Adrenal gland (tissue), 19 donors: ENCODE measurements around the gene RPS19. TPM values are rescaled to one million over a fixed set of nuclear protein-coding genes. Genes with fewer than 3 reads are reported as not detected.
A peak's percentile ranks its signal among the peaks of the same experiment; 100 is the strongest.

Experiments used
- DNase-seq, 7 donors: peaks; one replicate each; pipeline ENCODE4 v3.0.0-alpha.2; 2019 to 2020
- H3K27ac ChIP-seq, 5 donors: fragments of 200-600 bp; sonication (generic) in 4 of 5; 1 replicate in 3 of 5; 2 replicates in 2 of 5; pipeline versions ENCODE4 v1.5.1 to v1.8.0; 2016 to 2020; ENCODE audit warnings: mild to moderate bottlenecking in 1 of 5
- H3K27me3 ChIP-seq: fragments of 200-600 bp; 2 replicates; pipeline ENCODE4 v1.8.0; 2021
- H3K36me3 ChIP-seq, 2 donors: fragments of 200-600 bp; replicated peaks in 1 of 2; 1 replicate in 1 of 2; 2 replicates in 1 of 2; pipeline versions ENCODE4 v1.5.1 to v1.8.0; 2018 to 2022
- H3K4me1 ChIP-seq, 2 donors: fragments of 200-600 bp; replicated peaks in 1 of 2; 1 replicate in 1 of 2; 2 replicates in 1 of 2; pipeline versions ENCODE4 v1.5.1 to v1.8.0; 2018 to 2021
- H3K4me3 ChIP-seq, 4 donors: fragments of 200-600 bp; sonication (generic) in 3 of 4; one replicate each; pipeline ENCODE4 v1.5.1; 2016 to 2018
- H3K9me3 ChIP-seq, 3 donors: fragments of 200-600 bp; sonication (generic) in 1 of 3; replicated peaks in 1 of 3; 1 replicate in 2 of 3; 2 replicates in 1 of 3; pipeline versions ENCODE4 v1.5.1 to v1.8.0; 2016 to 2021
- POLR2A ChIP-seq, 2 donors: fragments of 450-650 bp; IDR thresholded peaks; one replicate each; pipeline ENCODE4 v1.6.1; 2017; ENCODE audit warnings: antibody characterized with exemption in 2 of 2, mild to moderate bottlenecking in 2 of 2, moderate library complexity in 1 of 2
- WGBS, 4 donors: extraction: QIAGEN DNeasy Blood & Tissue Kit in 2 of 4; methylation state at CpG; one replicate each; pipeline versions ENCODE4 v1.1.5 to v1.1.7; 2013 to 2017; 5-methylcytosine and 5-hydroxymethylcytosine counted together
- intact Hi-C, 2 donors: fragments of 100-400 bp; cut with DNase I; formaldehyde crosslinking; loops; one replicate each; pipeline versions ENCODE4 v1.14.1 to v1.15.0; 2022 to 2023
- long read RNA-seq, 10 donors: library from polyadenylated mRNA in 3 of 10; unstranded in 2 of 10; stranded (forward) in 1 of 10; transcript quantifications; one replicate each; pipeline ENCODE4 v2.0.0 and lab custom pipeline, GENCODE V29; 2021 to 2026
- polyA plus RNA-seq, 3 donors: library from polyadenylated mRNA; stranded (reverse); fragments of 200-250 nt in 2 of 3; fragments of 350-450 nt in 1 of 3; fragmentation: Illumina TruSeq in 1 of 3; extraction: RNeasy Lipid Tissue Mini Kit (QIAGEN cat#74804) in 1 of 3; gene quantifications; one replicate each; pipeline ENCODE4 v1.2.3, GENCODE V29; 2013 to 2014
- total RNA-seq, 9 donors: library from RNA; depleted of rRNA in 4 of 9; stranded (reverse); fragments of >200 nt in 4 of 9; fragments of 120-200 nt in 1 of 9; fragmentation: NEBNext Ultra II Directional in 1 of 9; extraction: Animal tissue kit (Norgen Biotek cat#: 25700) in 1 of 9; gene quantifications; one replicate each; pipeline versions ENCODE4 v1.1.0 to v1.2.4, GENCODE V29; 2013 to 2023
- TF ChIP-seq, protein P1 (sequence below), 6 experiments: fragments of 450-650 bp in 4 of 6; fragments of 200-600 bp in 2 of 6; sonication (generic) in 1 of 6; IDR thresholded peaks; 1 replicate in 5 of 6; 2 replicates in 1 of 6; pipeline versions ENCODE4 v1.5.1 to v1.8.0; 2016 to 2021; ENCODE audit warnings: antibody characterized with exemption in 6 of 6, mild to moderate bottlenecking in 2 of 6, moderate library complexity in 1 of 6
- donor health status: healthy with polysubstance abuse.
- donor health status: Bipolar disorder and iron deficiency.
- donor health status: DM: yes; HTN: yes; CAD: no.
- donor health status: DM: no; HTN: no; CAD: no.
- donor health status: DM: no; HTN: no; CAD: no.
- donor health status: DM: yes; HTN: yes; CAD: no.

Gene RPS19
- total RNA-seq (1,000 to 10,000 TPM in 6 of 9 donors, 100 to 1,000 TPM in 3; 418 to 2,240 (median 1,254) TPM), polyA plus RNA-seq (1,000 to 10,000 TPM in 2 of 3 donors, 100 to 1,000 TPM in 1; 534 to 3,405 (median 2,394) TPM)
- long read RNA-seq, donor 1, transcript RPS19-207 (6 exons, 668 nt) = minor isoform, 6 of 1,060 reads
- long read RNA-seq, donor 1, transcript RPS19-206 (6 exons, 2,359 nt) = major isoform, 717 of 1,060 reads
- long read RNA-seq, donor 1, partial matches to known transcripts = 325 of 1,060 reads
- long read RNA-seq, donor 1, other reads (novel, unspliced or antisense) = 6 of 1,060 reads
- long read RNA-seq, donor 2, transcript RPS19-206 (6 exons, 2,359 nt) = major isoform, 519 of 802 reads
- long read RNA-seq, donor 2, partial matches to known transcripts = 277 of 802 reads
- long read RNA-seq, donor 2, other reads (novel, unspliced or antisense) = 0 of 802 reads
- long read RNA-seq, donor 3, transcript RPS19-206 (6 exons, 2,359 nt) = major isoform, 435 of 712 reads
- long read RNA-seq, donor 3, partial matches to known transcripts = 268 of 712 reads
- long read RNA-seq, donor 3, other reads (novel, unspliced or antisense) = 0 of 712 reads
- long read RNA-seq, donor 4, transcript RPS19-206 (6 exons, 2,359 nt) = major isoform, 1,174 of 1,303 reads
- long read RNA-seq, donor 4, partial matches to known transcripts = 120 of 1,303 reads
- long read RNA-seq, donor 4, other reads (novel, unspliced or antisense) = 6 of 1,303 reads
- long read RNA-seq, donor 5, transcript RPS19-206 (6 exons, 2,359 nt) = major isoform, 829 of 890 reads
- long read RNA-seq, donor 5, transcript RPS19-202 (6 exons, 526 nt) = minor isoform, 6 of 890 reads
- long read RNA-seq, donor 5, partial matches to known transcripts = 48 of 890 reads
- long read RNA-seq, donor 5, other reads (novel, unspliced or antisense) = 4 of 890 reads
- long read RNA-seq, donor 6, transcript RPS19-206 (6 exons, 2,359 nt) = major isoform, 1,664 of 1,848 reads
- long read RNA-seq, donor 6, transcript RPS19-202 (6 exons, 526 nt) = minor isoform, 7 of 1,848 reads
- long read RNA-seq, donor 6, partial matches to known transcripts = 168 of 1,848 reads
- long read RNA-seq, donor 6, other reads (novel, unspliced or antisense) = 8 of 1,848 reads
- long read RNA-seq, donor 7, transcript RPS19-206 (6 exons, 2,359 nt) = major isoform, 432 of 672 reads
- long read RNA-seq, donor 7, partial matches to known transcripts = 237 of 672 reads
- long read RNA-seq, donor 7, other reads (novel, unspliced or antisense) = 0 of 672 reads
- long read RNA-seq, donor 8, transcript RPS19-206 (6 exons, 2,359 nt) = major isoform, 842 of 1,124 reads
- long read RNA-seq, donor 8, transcript RPS19-207 (6 exons, 668 nt) = minor isoform, 5 of 1,124 reads
- long read RNA-seq, donor 8, partial matches to known transcripts = 262 of 1,124 reads
- long read RNA-seq, donor 8, other reads (novel, unspliced or antisense) = 10 of 1,124 reads
- long read RNA-seq, donor 9, transcript RPS19-206 (6 exons, 2,359 nt) = major isoform, 512 of 867 reads
- long read RNA-seq, donor 9, partial matches to known transcripts = 348 of 867 reads
- long read RNA-seq, donor 9, other reads (novel, unspliced or antisense) = 0 of 867 reads
- long read RNA-seq, donor 10, transcript RPS19-206 (6 exons, 2,359 nt) = major isoform, 471 of 623 reads
- long read RNA-seq, donor 10, partial matches to known transcripts = 143 of 623 reads
- long read RNA-seq, donor 10, other reads (novel, unspliced or antisense) = 0 of 623 reads

DNA sequence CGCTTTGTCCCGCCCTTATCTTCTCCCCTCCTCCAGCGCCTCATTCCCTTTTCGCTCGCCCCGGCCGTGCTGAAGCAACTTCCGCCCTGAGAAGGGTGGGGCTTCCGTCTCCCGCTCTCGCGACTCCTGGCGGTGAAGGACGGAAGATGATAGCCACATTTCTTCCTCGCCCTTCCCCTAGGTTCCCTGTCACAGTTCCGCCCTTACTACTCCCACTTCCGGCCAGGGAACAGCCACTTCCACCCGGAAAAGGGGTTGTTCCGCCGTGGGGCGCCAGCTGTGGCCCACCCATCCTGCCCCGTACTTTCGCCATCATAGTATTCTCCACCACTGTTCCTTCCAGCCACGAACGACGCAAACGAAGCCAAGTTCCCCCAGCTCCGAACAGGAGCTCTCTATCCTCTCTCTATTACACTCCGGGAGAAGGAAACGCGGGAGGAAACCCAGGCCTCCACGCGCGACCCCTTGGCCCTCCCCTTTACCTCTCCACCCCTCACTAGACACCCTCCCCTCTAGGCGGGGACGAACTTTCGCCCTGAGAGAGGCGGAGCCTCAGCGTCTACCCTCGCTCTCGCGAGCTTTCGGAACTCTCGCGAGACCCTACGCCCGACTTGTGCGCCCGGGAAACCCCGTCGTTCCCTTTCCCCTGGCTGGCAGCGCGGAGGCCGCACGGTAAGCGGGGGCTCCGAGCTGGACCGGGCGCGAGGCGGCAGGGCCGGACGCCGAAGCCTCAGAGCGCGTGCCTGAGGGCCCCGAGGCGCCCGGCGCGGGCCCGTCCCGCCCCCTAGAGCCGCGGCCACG lies at the start of gene RPS19:
Gene RPS19 (plus strand): TSS at position 638 of the 801 bp plus-strand sequence. CDS start 520 bp downstream, outside the sequence.
- intact Hi-C loops = no loop called here
- Histone ChIP-seq H3K27ac (peak within 1 kb of the TSS; percentile 84 to 98 (median 96)), H3K36me3 (peaks cover 0 to 38% of the 10 kb centered on the region in 2 donors), H3K4me3 (peak within 1 kb of the TSS; percentile 68 to 94 (median 92)), H3K4me1 (peaks cover 9 to 36% of the 10 kb centered on the region in 2 donors), H3K27me3 (no peaks in the 10 kb centered on the region), H3K9me3 (no peaks in the 10 kb centered on the region)
- WGBS, 4 donors = 0 to 1% (median 0%) methylated on average over 35 to 76 of the region's 76 CpGs
- TF ChIP-seq, protein P1, sequence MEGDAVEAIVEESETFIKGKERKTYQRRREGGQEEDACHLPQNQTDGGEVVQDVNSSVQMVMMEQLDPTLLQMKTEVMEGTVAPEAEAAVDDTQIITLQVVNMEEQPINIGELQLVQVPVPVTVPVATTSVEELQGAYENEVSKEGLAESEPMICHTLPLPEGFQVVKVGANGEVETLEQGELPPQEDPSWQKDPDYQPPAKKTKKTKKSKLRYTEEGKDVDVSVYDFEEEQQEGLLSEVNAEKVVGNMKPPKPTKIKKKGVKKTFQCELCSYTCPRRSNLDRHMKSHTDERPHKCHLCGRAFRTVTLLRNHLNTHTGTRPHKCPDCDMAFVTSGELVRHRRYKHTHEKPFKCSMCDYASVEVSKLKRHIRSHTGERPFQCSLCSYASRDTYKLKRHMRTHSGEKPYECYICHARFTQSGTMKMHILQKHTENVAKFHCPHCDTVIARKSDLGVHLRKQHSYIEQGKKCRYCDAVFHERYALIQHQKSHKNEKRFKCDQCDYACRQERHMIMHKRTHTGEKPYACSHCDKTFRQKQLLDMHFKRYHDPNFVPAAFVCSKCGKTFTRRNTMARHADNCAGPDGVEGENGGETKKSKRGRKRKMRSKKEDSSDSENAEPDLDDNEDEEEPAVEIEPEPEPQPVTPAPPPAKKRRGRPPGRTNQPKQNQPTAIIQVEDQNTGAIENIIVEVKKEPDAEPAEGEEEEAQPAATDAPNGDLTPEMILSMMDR (IDR thresholded peaks at IDR 0.05) = peak; percentile 51 to 88 (median 74)
- TF ChIP-seq POLR2A (IDR thresholded peaks at IDR 0.05) = peak; percentile 79 to 85
- peak; percentile 98 to 99 (median 99) for DNase-seq

DNA sequence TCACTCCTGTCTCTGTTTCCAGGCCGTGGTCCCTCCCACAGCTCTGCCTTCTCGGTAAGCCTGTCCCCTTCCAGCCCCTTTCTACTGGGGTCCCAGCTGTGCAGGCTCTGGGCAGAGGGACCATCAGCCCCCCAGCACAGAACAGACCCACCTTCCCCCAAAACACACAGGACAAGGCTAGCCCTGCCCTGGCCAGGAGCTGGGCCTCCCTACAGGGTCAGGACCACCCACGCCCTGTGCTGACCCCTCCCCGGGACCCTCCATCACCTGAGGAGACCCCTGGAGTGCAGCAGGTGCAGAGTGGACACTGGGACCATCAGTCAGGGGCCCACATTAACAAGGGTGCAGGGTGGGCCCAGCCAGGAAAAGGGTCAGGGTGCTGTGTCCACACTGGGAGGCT lies 49.8 kb upstream of the RPS19 start:
- Histone ChIP-seq H3K27me3 (no peaks in the 10 kb centered on the region), H3K27ac (no peak overlapping the region), H3K4me3 (no peak overlapping the region), H3K36me3 (no peaks in the 10 kb centered on the region), H3K9me3 (no peaks in the 10 kb centered on the region), H3K4me1 (no peaks in the 10 kb centered on the region)
- no peak for TF ChIP-seq POLR2A (IDR thresholded peaks at IDR 0.05)
- TF ChIP-seq, protein P1 (IDR thresholded peaks at IDR 0.05) = no peak
- intact Hi-C loops = no loop called here
- DNase-seq = no peak
- 46 to 77% (median 60%) methylated on average over 2 to 4 of the region's 4 CpGs for WGBS, 4 donors

DNA sequence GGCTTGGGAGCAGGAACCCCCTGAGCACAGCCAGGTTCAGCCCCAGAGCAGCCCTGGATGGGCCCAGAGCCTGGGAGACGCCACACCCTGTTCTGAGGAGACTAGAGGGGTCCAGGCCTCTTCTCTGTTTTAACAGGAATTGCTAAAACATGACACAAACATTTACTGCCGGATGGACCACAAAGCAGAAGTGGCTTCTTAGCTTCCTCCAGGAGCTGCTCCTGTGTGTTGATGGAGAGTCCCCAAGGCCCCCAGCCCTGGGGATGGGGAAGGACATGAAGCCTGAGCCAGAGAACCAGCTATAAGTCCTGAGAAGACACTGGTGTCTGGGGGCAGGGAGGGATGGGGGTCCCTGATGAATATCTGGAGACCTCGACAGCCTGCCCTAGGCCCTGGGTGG lies 49.0 kb upstream of the RPS19 start:
- intact Hi-C loops = no loop called here
- no peaks in the 10 kb centered on the region for H3K27me3 ChIP-seq
- no peaks in the 10 kb centered on the region for H3K36me3 ChIP-seq
- TF ChIP-seq POLR2A (IDR thresholded peaks at IDR 0.05) = no peak
- TF ChIP-seq, protein P1 (IDR thresholded peaks at IDR 0.05) = no peak
- 41 to 80% (median 62%) methylated on average over 1 to 3 of the region's 3 CpGs for WGBS, 4 donors
- no peaks in the 10 kb centered on the region for H3K4me1 ChIP-seq
- H3K9me3 ChIP-seq = no peaks in the 10 kb centered on the region
- no peak overlapping the region for H3K4me3 ChIP-seq
- peak overlapping the region in 1 of 5 donors; percentile 22 for H3K27ac ChIP-seq
- DNase-seq = peak in 2 of 7 donors; percentile 18 to 31
